Heart left ventricle (tissue), 16 donors: ENCODE measurements around the gene KIR2DL1. TPM values are rescaled to one million over a fixed set of nuclear protein-coding genes. Genes with fewer than 3 reads are reported as not detected.
"Not testable (repeated sequence)": the region's sequence is repeated elsewhere in the genome, so short reads cannot be mapped to it uniquely, and the experiment has no call there.

ENCODE experiments used
- ATAC-seq, 4 donors: fragments of 200-7000 bp; cut with Tn5 transposase; one replicate each; pipeline ENCODE4 v1.9.1; 2020 to 2022; ENCODE audit warnings: moderate library complexity in 4 of 4, mild to moderate bottlenecking in 3 of 4, moderate number of reproducible peaks in 1 of 4
- DNase-seq, 5 donors: peaks; one replicate each; pipeline ENCODE4 v3.0.0-alpha.2; 2020
- H3K27ac ChIP-seq, 12 donors: fragments of 200-600 bp; sonication (generic) in 4 of 12; one replicate each; pipeline versions ENCODE4 v1.5.0 to v1.8.0; 2016 to 2022; ENCODE audit warnings: mild to moderate bottlenecking in 2 of 12
- H3K27me3 ChIP-seq, 9 donors: fragments of 200-600 bp; sonication (generic) in 2 of 9; one replicate each; pipeline versions ENCODE4 v1.5.1 to v1.8.0; 2016 to 2022; ENCODE audit warnings: mild to moderate bottlenecking in 3 of 9
- H3K36me3 ChIP-seq, 9 donors: fragments of 200-600 bp; sonication (generic) in 2 of 9; one replicate each; pipeline versions ENCODE4 v1.5.0 to v1.8.0; 2018 to 2022; ENCODE audit warnings: mild to moderate bottlenecking in 2 of 9
- H3K4me1 ChIP-seq, 12 donors: fragments of 200-600 bp; sonication (generic) in 4 of 12; one replicate each; pipeline versions ENCODE4 v1.5.0 to v1.8.0; 2016 to 2022; ENCODE audit warnings: mild to moderate bottlenecking in 3 of 12
- H3K4me3 ChIP-seq, 12 donors: fragments of 200-600 bp; sonication (generic) in 4 of 12; one replicate each; pipeline versions ENCODE4 v1.5.0 to v1.8.0; 2017 to 2022; ENCODE audit warnings: mild to moderate bottlenecking in 9 of 12, moderate library complexity in 4 of 12
- H3K9me3 ChIP-seq, 12 donors: fragments of 200-600 bp; sonication (generic) in 4 of 12; one replicate each; pipeline versions ENCODE4 v1.5.0 to v1.8.0; 2016 to 2022; ENCODE audit warnings: mild to moderate bottlenecking in 1 of 12
- whole genome bisulfite sequencing, 4 donors: extraction: QIAGEN DNeasy Blood & Tissue Kit in 2 of 4; methylation state at CpG; one replicate each; pipeline versions ENCODE4 v1.1.5 to v1.1.7; 2013 to 2018; 5-methylcytosine and 5-hydroxymethylcytosine counted together
- intact Hi-C, 10 donors: fragments of 100-400 bp; cut with DNase I; formaldehyde crosslinking; loops; one replicate each; pipeline versions ENCODE4 v1.11.1 to v1.14.2; 2022
- polyA plus RNA-seq, 2 donors: library from polyadenylated mRNA; stranded (reverse); fragments of 200-250 nt; gene quantifications; one replicate each; pipeline ENCODE4 v1.2.3, GENCODE V29; 2013
- total RNA-seq, 9 donors: library from RNA; depleted of rRNA in 2 of 9; stranded (reverse); fragments of >200 nt in 2 of 9; fragmentation: NEBNext Ultra II Directional in 3 of 9; extraction: Animal tissue kit (Norgen Biotek cat#: 25700) in 3 of 9; gene quantifications; one replicate each; pipeline versions ENCODE4 v1.1.0 to v1.2.4, GENCODE V29; 2016 to 2023
- donor health status: ischemic (EF 13 %, LVEDD 7.1; RV severe dilation, severe dysfunction).
- donor health status: healthy with polysubstance abuse.
- donor health status: DM: no; HTN: yes; CAD: no.
- donor health status: DM: no; HTN: no; CAD: no.
- donor health status: ischemic (EF 25% LVEDD 6.9; RV normal size, moderate dysfunction).
- donor health status: ischemic (EF 25% LVEDD 5.7; RV mildly dilated, moderate dysfunction).
- donor health status: healthy.
- donor health status: DM: yes; HTN: yes; CAD: no.
- donor health status: ischemic (EF 35%, LVEDD 5.7; RV mildly dilated, moderate dysfunction).
- donor health status: nonischemic (EF 11% LVEDD 7.7; RV severe dilation, severe dysfunction).
- donor health status: DM: yes; HTN: yes; CAD: no.
- donor health status: PGD.
- donor health status: ischemic (EF 29% LVEDD 5.4; RV normal size, mild dysfunction).
- donor health status: nonischemic (EF 23%, LVEDD 6.1; RV moderate dilation, normal function).

Gene KIR2DL1
- total and polyA plus RNA-seq, 11 donors, result 0.19 TPM; not detected in 10

- H3K27ac ChIP-seq, H3K36me3 ChIP-seq, H3K4me1 ChIP-seq, H3K4me3 ChIP-seq, H3K27me3 ChIP-seq, ATAC-seq, H3K9me3 ChIP-seq, intact Hi-C loops, DNase-seq: not testable (repeated sequence)
- WGBS, 4 donors, result 61 to 69% (median 64%) methylated on average over 8 of the region's 8 CpGs
These were observed 5.4 kb upstream of the KIR2DL1 start for GRCh38 chr19:54764219-54764618.

GRCh38 chr19:54766464-54766863 is 3.1 kb upstream of the KIR2DL1 start:
- ATAC-seq, H3K4me1 ChIP-seq, intact Hi-C loops, H3K27ac ChIP-seq, DNase-seq, H3K27me3 ChIP-seq, H3K9me3 ChIP-seq, H3K4me3 ChIP-seq, H3K36me3 ChIP-seq: not testable (repeated sequence)
- WGBS, 4 donors, result 43 to 81% (median 65%) methylated on average over 3 to 4 of the region's 4 CpGs

- H3K27me3 ChIP-seq, H3K9me3 ChIP-seq, H3K27ac ChIP-seq, DNase-seq, H3K4me3 ChIP-seq, H3K4me1 ChIP-seq, ATAC-seq, H3K36me3 ChIP-seq: not testable (repeated sequence)
- intact Hi-C loops, result loop anchor here in 2 of 10 donors (5.0 kb wide), 1 partner anchor 77 kb away; no protein-coding TSS in a partner anchor
- 64 to 86% (median 77%) methylated on average over 4 of the region's 4 CpGs for WGBS, 4 donors
These were observed 918 bp downstream of the KIR2DL1 start for GRCh38 chr19:54770511-54770910.

- H3K27ac ChIP-seq, H3K27me3 ChIP-seq, H3K9me3 ChIP-seq, H3K4me3 ChIP-seq, DNase-seq, ATAC-seq, H3K36me3 ChIP-seq, H3K4me1 ChIP-seq: not testable (repeated sequence)
- 60 to 80% (median 68%) methylated on average over 11 to 14 of the region's 15 CpGs for WGBS, 4 donors
- intact Hi-C loops, result loop anchor here in 2 of 10 donors (5.0 kb wide), 1 partner anchor 76 kb away; no protein-coding TSS in a partner anchor
These were observed 1.7 kb downstream of the KIR2DL1 start for GRCh38 chr19:54771018-54771960.

- not testable (repeated sequence) for H3K4me1 ChIP-seq, H3K9me3 ChIP-seq, H3K4me3 ChIP-seq, H3K36me3 ChIP-seq, ATAC-seq, H3K27ac ChIP-seq, H3K27me3 ChIP-seq, DNase-seq
- intact Hi-C loops, result loop anchor here in 2 of 10 donors (5.0 kb wide), 1 partner anchor 75 kb away; no protein-coding TSS in a partner anchor
- 32 to 60% (median 37%) methylated on average over 2 of the region's 2 CpGs for WGBS, 4 donors
These were observed 3.1 kb downstream of the KIR2DL1 start for GRCh38 chr19:54772666-54773065.

- intact Hi-C loops, H3K27me3 ChIP-seq, H3K4me3 ChIP-seq, H3K27ac ChIP-seq, H3K4me1 ChIP-seq, H3K9me3 ChIP-seq, ATAC-seq, H3K36me3 ChIP-seq, DNase-seq: not testable (repeated sequence)
- WGBS, 4 donors, result 64 to 75% (median 69%) methylated on average over 12 of the region's 12 CpGs
These were observed 5.7 kb downstream of the KIR2DL1 start for GRCh38 chr19:54775095-54775815.

- intact Hi-C loops, DNase-seq, ATAC-seq, H3K27ac ChIP-seq, H3K36me3 ChIP-seq, H3K4me1 ChIP-seq, H3K9me3 ChIP-seq, H3K27me3 ChIP-seq, H3K4me3 ChIP-seq: not testable (repeated sequence)
- WGBS, 4 donors, result 59 to 78% (median 66%) methylated on average over 8 of the region's 8 CpGs
These were observed 6.2 kb downstream of the KIR2DL1 start for GRCh38 chr19:54775830-54776229.

- H3K4me3 ChIP-seq, H3K9me3 ChIP-seq, H3K27ac ChIP-seq, H3K36me3 ChIP-seq, H3K27me3 ChIP-seq, ATAC-seq, H3K4me1 ChIP-seq, DNase-seq, intact Hi-C loops: not testable (repeated sequence)
- WGBS, 4 donors, result 35 to 69% (median 54%) methylated on average over 3 to 4 of the region's 4 CpGs
These were observed 8.3 kb downstream of the KIR2DL1 start for GRCh38 chr19:54777851-54778250.

- H3K4me3 ChIP-seq, ATAC-seq, H3K4me1 ChIP-seq, intact Hi-C loops, H3K27ac ChIP-seq, H3K27me3 ChIP-seq, H3K9me3 ChIP-seq, H3K36me3 ChIP-seq, DNase-seq: not testable (repeated sequence)
- 11 to 69% (median 59%) methylated on average over 2 to 7 of the region's 7 CpGs for WGBS, 4 donors
These were observed 9.3 kb downstream of the KIR2DL1 start for GRCh38 chr19:54778896-54779295.

- ATAC-seq, H3K27ac ChIP-seq, H3K4me3 ChIP-seq, H3K27me3 ChIP-seq, intact Hi-C loops, DNase-seq, H3K9me3 ChIP-seq, H3K36me3 ChIP-seq, H3K4me1 ChIP-seq: not testable (repeated sequence)
- WGBS, 4 donors, result 56 to 69% (median 63%) methylated on average over 4 of the region's 4 CpGs
These were observed 13.3 kb downstream of the KIR2DL1 start for GRCh38 chr19:54782916-54783315.
